SK-N-SH (cell line): Measurements from ENCODE around the gene ADAR. TPM values are rescaled to one million over a fixed set of nuclear protein-coding genes. Genes with fewer than 3 reads are reported as not detected.

Experiments used
- CTCF ChIA-PET: fragments of 300-600, 350-600 bp; formaldehyde crosslinking; extraction: SDS; loops from one replicate; lab custom pipeline; 2021; lab: Yijun Ruan, JAX
- POLR2A ChIA-PET: fragments of 350-600 bp; sonication (Branson Sonifier 250); formaldehyde crosslinking; extraction: SDS; loops from one replicate; lab custom pipeline; 2020; ENCODE audit warnings: antibody characterized with exemption, inconsistent platforms; lab: Yijun Ruan, JAX
- DNase-seq: peaks from one replicate; pipeline ENCODE4 v3.0.0; 2012
- H2AFZ ChIP-seq: fragments of 200-600 bp; sonication (generic); 2 replicates; pipeline ENCODE4 v1.8.1; 2016; ENCODE audit warnings: antibody characterized with exemption, mild to moderate bottlenecking, low read depth
- H3F3A ChIP-seq: fragments of 200-600 bp; sonication (generic); replicated peaks from 2 replicates; pipeline ENCODE3; 2016; ENCODE audit warnings: antibody characterized with exemption, mild to moderate bottlenecking; ENCODE audit not compliant: insufficient read depth
- H3K27ac ChIP-seq, 2 experiments: fragments of 200-500 bp in 1 of 2; fragments of 200-600 bp in 1 of 2; sonication (Bioruptor generic) in 1 of 2; sonication (generic), shearing (Covaris generic) in 1 of 2; 2 replicates each; pipeline versions ENCODE4 v1.5.1 to v1.6.1; 2014 to 2016; ENCODE audit warnings: low read depth in 2 of 2, inconsistent platforms in 1 of 2, low read length in 1 of 2, mild to moderate bottlenecking in 1 of 2, mixed read lengths in 1 of 2
- H3K27me3 ChIP-seq: fragments of 200-600 bp; sonication (generic), shearing (Covaris generic); 2 replicates; pipeline ENCODE4 v1.6.1; 2016; ENCODE audit warnings: mixed run types; ENCODE audit not compliant: insufficient read depth
- H3K36me3 ChIP-seq, 2 experiments: fragments of 200-500 bp in 1 of 2; fragments of 200-600 bp in 1 of 2; sonication (Bioruptor generic) in 1 of 2; sonication (generic) in 1 of 2; replicated peaks in 1 of 2; 2 replicates each; pipeline versions ENCODE3 to v1.5.1; 2014 to 2016; ENCODE audit warnings: low read length in 1 of 2, mild to moderate bottlenecking in 1 of 2; ENCODE audit not compliant: insufficient read depth in 2 of 2, control insufficient read depth in 1 of 2
- H3K4me1 ChIP-seq, 2 experiments: fragments of 200-500 bp in 1 of 2; fragments of 200-600 bp in 1 of 2; sonication (Bioruptor generic) in 1 of 2; sonication (generic), shearing (Covaris generic) in 1 of 2; 2 replicates each; pipeline versions ENCODE4 v1.5.1 to v1.6.1; 2014 to 2016; ENCODE audit warnings: low read depth in 1 of 2, low read length in 1 of 2, mixed run types in 1 of 2; ENCODE audit not compliant: insufficient read depth in 2 of 2, control insufficient read depth in 1 of 2
- H3K4me2 ChIP-seq: fragments of 200-600 bp; sonication (generic), shearing (Covaris generic); 2 replicates; pipeline ENCODE4 v1.6.1; 2017; ENCODE audit warnings: mixed run types
- H3K4me3 ChIP-seq, 2 experiments: fragments of 200-500 bp in 1 of 2; fragments of 200-600 bp in 1 of 2; sonication (Bioruptor generic) in 1 of 2; sonication (generic), shearing (Covaris generic) in 1 of 2; 2 replicates each; pipeline versions ENCODE4 v1.5.1 to v1.8.1; 2014 to 2016; ENCODE audit warnings: low read depth in 2 of 2, inconsistent platforms in 1 of 2, low read length in 1 of 2, mild to moderate bottlenecking in 1 of 2, mixed read lengths in 1 of 2, moderate library complexity in 1 of 2
- H3K79me2 ChIP-seq: fragments of 200-600 bp; sonication (generic); 2 replicates; pipeline ENCODE4 v1.8.1; 2017; ENCODE audit warnings: mild to moderate bottlenecking; ENCODE audit not compliant: insufficient read depth
- H3K9ac ChIP-seq: fragments of 200-600 bp; sonication (generic); 2 replicates; pipeline ENCODE4 v1.6.1; 2017; ENCODE audit warnings: mixed run types
- H3K9me2 ChIP-seq: fragments of 200-600 bp; sonication (generic); 2 replicates; pipeline ENCODE4 v1.6.1; 2017; ENCODE audit warnings: mixed run types
- H3K9me3 ChIP-seq: fragments of 200-600 bp; sonication (generic); 2 replicates; pipeline ENCODE4 v1.6.1; 2017; ENCODE audit warnings: mixed run types, mild to moderate bottlenecking, moderate library complexity
- H4K20me1 ChIP-seq: fragments of 200-600 bp; sonication (generic); 2 replicates; pipeline ENCODE4 v1.6.1; 2017; ENCODE audit warnings: mild to moderate bottlenecking, mixed run types; ENCODE audit not compliant: insufficient read depth
- CHD2 ChIP-seq: fragments of 150-350 bp; IDR thresholded peaks from 2 replicates; pipeline ENCODE4 v1.6.1; 2018; ENCODE audit warnings: low read length; ENCODE audit not compliant: partially characterized antibody
- ELF1 ChIP-seq: IDR thresholded peaks from 2 replicates; pipeline ENCODE4 v1.4.0; 2012
- FOXJ3 ChIP-seq: sonication (generic); formaldehyde crosslinking; IDR thresholded peaks from 2 replicates; pipeline ENCODE4 v1.5.1; 2020; ENCODE audit warnings: mild to moderate bottlenecking, missing genetic modification reagents
- FOXM1 ChIP-seq: IDR thresholded peaks from 2 replicates; pipeline ENCODE4 v1.4.0; 2012; ENCODE audit warnings: low read depth, mild to moderate bottlenecking
- GABPA ChIP-seq: IDR thresholded peaks from 2 replicates; pipeline ENCODE4 v1.4.0; 2012; ENCODE audit warnings: low read depth, mild to moderate bottlenecking
- JUND ChIP-seq: IDR thresholded peaks from 2 replicates; pipeline ENCODE4 v1.4.0; 2012
- MEF2A ChIP-seq: IDR thresholded peaks from 2 replicates; pipeline ENCODE4 v1.4.0; 2012; ENCODE audit warnings: low read depth, borderline replicate concordance
- MXI1 ChIP-seq: IDR thresholded peaks from 2 replicates; pipeline ENCODE4 v1.6.1; 2012; ENCODE audit warnings: mild to moderate bottlenecking, low read depth, low read length, improper control_type of control experiment
- NFIC ChIP-seq: IDR thresholded peaks from 2 replicates; pipeline ENCODE4 v1.4.0; 2012; ENCODE audit warnings: borderline replicate concordance
- NRF1 ChIP-seq: IDR thresholded peaks from 2 replicates; pipeline ENCODE4 v1.6.1; 2012; ENCODE audit warnings: low read depth, mild to moderate bottlenecking, low read length
- RCOR1 ChIP-seq: fragments of 150-350 bp; IDR thresholded peaks from 2 replicates; pipeline ENCODE4 v1.6.1; 2017; ENCODE audit warnings: antibody characterized with exemption, low read length
- SMC3 ChIP-seq: IDR thresholded peaks from 2 replicates; pipeline ENCODE4 v1.6.1; 2012; ENCODE audit warnings: low read depth, low read length, improper control_type of control experiment
- YY1 ChIP-seq: IDR thresholded peaks from 2 replicates; pipeline ENCODE4 v1.4.0; 2012; ENCODE audit warnings: low read depth, mild to moderate bottlenecking
- polyA plus RNA-seq, 3 experiments: library from polyadenylated mRNA; depleted of rRNA; stranded (reverse); fragments of >200 nt; gene quantifications; 2 replicates each; pipeline ENCODE4 v1.2.3, GENCODE V29; 2012
- TF ChIP-seq, protein P1 (sequence below): IDR thresholded peaks from 2 replicates; pipeline ENCODE4 v1.4.0; 2012; ENCODE audit warnings: low read depth
- TF ChIP-seq, protein P2 (sequence below): IDR thresholded peaks from 2 replicates; pipeline ENCODE4 v1.4.0; 2012; ENCODE audit warnings: low read depth, borderline replicate concordance
- TF ChIP-seq, protein P3 (sequence below): IDR thresholded peaks from 2 replicates; pipeline ENCODE4 v1.4.0; 2012; ENCODE audit warnings: low read depth, borderline replicate concordance
- TF ChIP-seq, protein P4 (sequence below): fragments of 200-600 bp; sonication (generic); IDR thresholded peaks from 2 replicates; pipeline ENCODE4 v1.6.1; 2017; ENCODE audit warnings: antibody characterized with exemption, mild to moderate bottlenecking, moderate library complexity
- TF ChIP-seq, protein P5 (sequence below): IDR thresholded peaks from 2 replicates; pipeline ENCODE4; 2012

ADAR gene
- polyA plus RNA-seq, 1 of the 3 experiments (the other 2 are of a cell fraction): 61.1 TPM

- TF ChIP-seq NFIC (no peak), SMC3 (no peak)
- TF ChIP-seq, protein P1, sequence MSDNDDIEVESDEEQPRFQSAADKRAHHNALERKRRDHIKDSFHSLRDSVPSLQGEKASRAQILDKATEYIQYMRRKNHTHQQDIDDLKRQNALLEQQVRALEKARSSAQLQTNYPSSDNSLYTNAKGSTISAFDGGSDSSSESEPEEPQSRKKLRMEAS: no peak
These were observed 15.4 kb upstream of the ADAR start (continued) for GRCh38 chr1:154623358-154623757.

- H3K27me3 ChIP-seq: no peaks in the 10 kb centered on the region
- TF ChIP-seq NFIC (no peak), ELF1 (no peak), JUND (no peak), CHD2 (no peak), MEF2A (no peak), NRF1 (no peak), MXI1 (no peak), FOXM1 (no peak), FOXJ3 (no peak), YY1 (no peak), GABPA (no peak), RCOR1 (no peak)
- TF ChIP-seq, protein P2, sequence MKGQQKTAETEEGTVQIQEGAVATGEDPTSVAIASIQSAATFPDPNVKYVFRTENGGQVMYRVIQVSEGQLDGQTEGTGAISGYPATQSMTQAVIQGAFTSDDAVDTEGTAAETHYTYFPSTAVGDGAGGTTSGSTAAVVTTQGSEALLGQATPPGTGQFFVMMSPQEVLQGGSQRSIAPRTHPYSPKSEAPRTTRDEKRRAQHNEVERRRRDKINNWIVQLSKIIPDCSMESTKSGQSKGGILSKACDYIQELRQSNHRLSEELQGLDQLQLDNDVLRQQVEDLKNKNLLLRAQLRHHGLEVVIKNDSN: no peak
- TF ChIP-seq, protein P3, sequence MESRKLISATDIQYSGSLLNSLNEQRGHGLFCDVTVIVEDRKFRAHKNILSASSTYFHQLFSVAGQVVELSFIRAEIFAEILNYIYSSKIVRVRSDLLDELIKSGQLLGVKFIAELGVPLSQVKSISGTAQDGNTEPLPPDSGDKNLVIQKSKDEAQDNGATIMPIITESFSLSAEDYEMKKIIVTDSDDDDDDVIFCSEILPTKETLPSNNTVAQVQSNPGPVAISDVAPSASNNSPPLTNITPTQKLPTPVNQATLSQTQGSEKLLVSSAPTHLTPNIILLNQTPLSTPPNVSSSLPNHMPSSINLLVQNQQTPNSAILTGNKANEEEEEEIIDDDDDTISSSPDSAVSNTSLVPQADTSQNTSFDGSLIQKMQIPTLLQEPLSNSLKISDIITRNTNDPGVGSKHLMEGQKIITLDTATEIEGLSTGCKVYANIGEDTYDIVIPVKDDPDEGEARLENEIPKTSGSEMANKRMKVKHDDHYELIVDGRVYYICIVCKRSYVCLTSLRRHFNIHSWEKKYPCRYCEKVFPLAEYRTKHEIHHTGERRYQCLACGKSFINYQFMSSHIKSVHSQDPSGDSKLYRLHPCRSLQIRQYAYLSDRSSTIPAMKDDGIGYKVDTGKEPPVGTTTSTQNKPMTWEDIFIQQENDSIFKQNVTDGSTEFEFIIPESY: no peak
- TF ChIP-seq, protein P4, sequence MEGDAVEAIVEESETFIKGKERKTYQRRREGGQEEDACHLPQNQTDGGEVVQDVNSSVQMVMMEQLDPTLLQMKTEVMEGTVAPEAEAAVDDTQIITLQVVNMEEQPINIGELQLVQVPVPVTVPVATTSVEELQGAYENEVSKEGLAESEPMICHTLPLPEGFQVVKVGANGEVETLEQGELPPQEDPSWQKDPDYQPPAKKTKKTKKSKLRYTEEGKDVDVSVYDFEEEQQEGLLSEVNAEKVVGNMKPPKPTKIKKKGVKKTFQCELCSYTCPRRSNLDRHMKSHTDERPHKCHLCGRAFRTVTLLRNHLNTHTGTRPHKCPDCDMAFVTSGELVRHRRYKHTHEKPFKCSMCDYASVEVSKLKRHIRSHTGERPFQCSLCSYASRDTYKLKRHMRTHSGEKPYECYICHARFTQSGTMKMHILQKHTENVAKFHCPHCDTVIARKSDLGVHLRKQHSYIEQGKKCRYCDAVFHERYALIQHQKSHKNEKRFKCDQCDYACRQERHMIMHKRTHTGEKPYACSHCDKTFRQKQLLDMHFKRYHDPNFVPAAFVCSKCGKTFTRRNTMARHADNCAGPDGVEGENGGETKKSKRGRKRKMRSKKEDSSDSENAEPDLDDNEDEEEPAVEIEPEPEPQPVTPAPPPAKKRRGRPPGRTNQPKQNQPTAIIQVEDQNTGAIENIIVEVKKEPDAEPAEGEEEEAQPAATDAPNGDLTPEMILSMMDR: no peak
- TF ChIP-seq, protein P5, sequence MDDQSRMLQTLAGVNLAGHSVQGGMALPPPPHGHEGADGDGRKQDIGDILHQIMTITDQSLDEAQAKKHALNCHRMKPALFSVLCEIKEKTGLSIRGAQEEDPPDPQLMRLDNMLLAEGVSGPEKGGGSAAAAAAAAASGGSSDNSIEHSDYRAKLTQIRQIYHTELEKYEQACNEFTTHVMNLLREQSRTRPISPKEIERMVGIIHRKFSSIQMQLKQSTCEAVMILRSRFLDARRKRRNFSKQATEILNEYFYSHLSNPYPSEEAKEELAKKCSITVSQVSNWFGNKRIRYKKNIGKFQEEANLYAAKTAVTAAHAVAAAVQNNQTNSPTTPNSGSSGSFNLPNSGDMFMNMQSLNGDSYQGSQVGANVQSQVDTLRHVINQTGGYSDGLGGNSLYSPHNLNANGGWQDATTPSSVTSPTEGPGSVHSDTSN: no peak
- TF ChIP-seq, all 33 proteins: peak for 0
- Histone ChIP-seq H3K9me3 (no peaks in the 10 kb centered on the region), H3K4me1 (peaks cover 7 to 14% of the 10 kb centered on the region in 2 experiments; a peak in 3 of 4 replicates), H3K9ac (no peak overlapping the region), H3K27ac (no peak overlapping the region), H3K79me2 (peaks cover 96% of the 10 kb centered on the region), H4K20me1 (peaks cover 26% of the 10 kb centered on the region), H3F3A (peaks cover 19% of the 10 kb centered on the region), H3K4me2 (no peak overlapping the region), H3K36me3 (peaks cover 15 to 29% of the 10 kb centered on the region in 2 experiments), H3K9me2 (no peaks in the 10 kb centered on the region), H3K4me3 (no peak overlapping the region), H2AFZ (no peak overlapping the region)
- ChIA-PET CTCF (interaction anchor here (1.0 kb wide), 1 partner anchor 197 kb away, joined by 3 read pairs; no protein-coding TSS in a partner anchor), POLR2A (no interaction called here)
- no peak for DNase-seq
These were observed 14.6 kb upstream of the ADAR start for GRCh38 chr1:154622503-154623039.
